Jurkat, Clone E6-1 (cell line): ENCODE data around the gene GOLGA8H. TPM values are rescaled to one million over a fixed set of nuclear protein-coding genes. Genes with fewer than 3 reads are reported as not detected.
"Not testable (repeated sequence)": the region's sequence is repeated elsewhere in the genome, so short reads cannot be mapped to it uniquely, and the experiment has no call there.

Source experiments
- DNase-seq: peaks from one replicate; pipeline ENCODE4 v3.0.0-alpha.2; 2011; ENCODE audit warnings: low read depth, low spot score
- H3K4me3 ChIP-seq: 2 replicates; pipeline ENCODE4 v1.5.1; 2011; ENCODE audit warnings: mild to moderate bottlenecking, low read length, control low read depth, moderate library complexity
- polyA plus RNA-seq: library from polyadenylated mRNA; unstranded; fragments of >200 nt; gene quantifications from one replicate; pipeline ENCODE4 v1.2.1, GENCODE V29; 2012; ENCODE audit warnings: missing spikeins; ENCODE audit not compliant: insufficient read length, insufficient read depth

Gene GOLGA8H
- polyA plus RNA-seq: 2.8 TPM

- not testable (repeated sequence) for DNase-seq
Observed at GRCh38 chr15:30603796-30604195, at the start of gene GOLGA8H. GOLGA8H (plus strand) TSS chr15:30604028; CDS start chr15:30604126, 98 bp downstream.

GRCh38 chr15:30566949-30567348 lies 36.9 kb upstream of the GOLGA8H start:
- not testable (repeated sequence) for H3K4me3 ChIP-seq, DNase-seq

More at GRCh38 chr15:30603796-30604195, at the start of gene GOLGA8H:
- H3K4me3 ChIP-seq: not testable (repeated sequence)

GRCh38 chr15:30573012-30573491 lies 30.8 kb upstream of the GOLGA8H start:
- peak overlapping the region; percentile 24; the same call in 1 of the 2 replicates for H3K4me3 ChIP-seq

GRCh38 chr15:30579394-30579970 lies 24.3 kb upstream of the GOLGA8H start:
- H3K4me3 ChIP-seq, DNase-seq: not testable (repeated sequence)

More at GRCh38 chr15:30573012-30573491, 30.8 kb upstream of the GOLGA8H start:
- DNase-seq: not testable (repeated sequence)

- not testable (repeated sequence) for DNase-seq
Observed at GRCh38 chr15:30580716-30581115, 23.1 kb upstream of the GOLGA8H start.

GRCh38 chr15:30598953-30599352 lies 4.9 kb upstream of the GOLGA8H start:
- not testable (repeated sequence) for H3K4me3 ChIP-seq, DNase-seq

More at GRCh38 chr15:30580716-30581115, 23.1 kb upstream of the GOLGA8H start:
- H3K4me3 ChIP-seq: not testable (repeated sequence)

- not testable (repeated sequence) for H3K4me3 ChIP-seq, DNase-seq
Observed at GRCh38 chr15:30612271-30612670, 8.4 kb downstream of the GOLGA8H start.

- not testable (repeated sequence) for DNase-seq, H3K4me3 ChIP-seq
Observed at GRCh38 chr15:30621342-30621741, 17.5 kb downstream of the GOLGA8H start.

- peak; percentile 100 for DNase-seq
- H3K4me3 ChIP-seq: peak within 1 kb of the TSS; percentile 77
Observed at GRCh38 chr15:30625436-30626193, 21.8 kb downstream of the GOLGA8H start, which contains the start of gene ARHGAP11B. ARHGAP11B (plus strand) TSS chr15:30626128.

GRCh38 chr15:30626194-30626565 lies 22.4 kb downstream of the GOLGA8H start:
- peak overlapping the region; percentile 77 for H3K4me3 ChIP-seq
- not testable (repeated sequence) for DNase-seq

- not testable (repeated sequence) for DNase-seq
Observed at GRCh38 chr15:30626632-30627031, 22.8 kb downstream of the GOLGA8H start.

GRCh38 chr15:30650012-30650929 lies 46.4 kb downstream of the GOLGA8H start:
- peak; percentile 6 for DNase-seq
- H3K4me3 ChIP-seq: no peak overlapping the region

More at GRCh38 chr15:30626632-30627031, 22.8 kb downstream of the GOLGA8H start:
- H3K4me3 ChIP-seq: peak overlapping the region; percentile 77

- not testable (repeated sequence) for H3K4me3 ChIP-seq
- DNase-seq: peak; percentile 5
Observed at GRCh38 chr15:30661154-30661553, 57.3 kb downstream of the GOLGA8H start.
